Measurements from ENCODE around the gene BMPR1A. TPM values are rescaled to one million over a fixed set of nuclear protein-coding genes. Genes with fewer than 3 reads are reported as not detected.

The BMPR1A gene
- total and polyA plus RNA-seq, 2 of the 13 experiments (the other 11 are each of a cell fraction or from before 2014, with no cell fraction given) = 17.8 to 44.2 TPM

DNA sequence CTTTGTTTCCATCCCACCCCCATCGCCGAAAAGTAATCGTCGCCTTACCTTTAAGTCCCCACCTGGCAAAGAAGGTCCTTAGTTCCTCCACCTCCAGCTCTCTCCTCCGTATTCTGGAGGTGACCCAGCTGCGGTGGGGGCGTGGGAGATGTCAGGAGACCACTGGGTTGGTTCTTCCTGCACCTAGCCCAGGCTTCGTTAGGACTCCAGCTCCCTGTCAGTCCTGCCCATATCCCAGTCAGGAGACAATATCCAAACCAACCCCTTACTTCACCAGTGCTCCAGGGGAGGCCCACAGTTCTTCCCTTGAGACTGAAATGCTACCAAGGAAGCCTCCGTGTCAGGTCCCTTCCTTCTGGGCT, 212.6 kb downstream of the BMPR1A start (continued):
- TF ChIP-seq, protein P1, sequence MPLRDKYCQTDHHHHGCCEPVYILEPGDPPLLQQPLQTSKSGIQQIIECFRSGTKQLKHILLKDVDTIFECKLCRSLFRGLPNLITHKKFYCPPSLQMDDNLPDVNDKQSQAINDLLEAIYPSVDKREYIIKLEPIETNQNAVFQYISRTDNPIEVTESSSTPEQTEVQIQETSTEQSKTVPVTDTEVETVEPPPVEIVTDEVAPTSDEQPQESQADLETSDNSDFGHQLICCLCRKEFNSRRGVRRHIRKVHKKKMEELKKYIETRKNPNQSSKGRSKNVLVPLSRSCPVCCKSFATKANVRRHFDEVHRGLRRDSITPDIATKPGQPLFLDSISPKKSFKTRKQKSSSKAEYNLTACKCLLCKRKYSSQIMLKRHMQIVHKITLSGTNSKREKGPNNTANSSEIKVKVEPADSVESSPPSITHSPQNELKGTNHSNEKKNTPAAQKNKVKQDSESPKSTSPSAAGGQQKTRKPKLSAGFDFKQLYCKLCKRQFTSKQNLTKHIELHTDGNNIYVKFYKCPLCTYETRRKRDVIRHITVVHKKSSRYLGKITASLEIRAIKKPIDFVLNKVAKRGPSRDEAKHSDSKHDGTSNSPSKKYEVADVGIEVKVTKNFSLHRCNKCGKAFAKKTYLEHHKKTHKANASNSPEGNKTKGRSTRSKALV (CRISPR knock-in tag; IDR thresholded peaks at IDR 0.05) = no peak
- TF ChIP-seq, protein P2, sequence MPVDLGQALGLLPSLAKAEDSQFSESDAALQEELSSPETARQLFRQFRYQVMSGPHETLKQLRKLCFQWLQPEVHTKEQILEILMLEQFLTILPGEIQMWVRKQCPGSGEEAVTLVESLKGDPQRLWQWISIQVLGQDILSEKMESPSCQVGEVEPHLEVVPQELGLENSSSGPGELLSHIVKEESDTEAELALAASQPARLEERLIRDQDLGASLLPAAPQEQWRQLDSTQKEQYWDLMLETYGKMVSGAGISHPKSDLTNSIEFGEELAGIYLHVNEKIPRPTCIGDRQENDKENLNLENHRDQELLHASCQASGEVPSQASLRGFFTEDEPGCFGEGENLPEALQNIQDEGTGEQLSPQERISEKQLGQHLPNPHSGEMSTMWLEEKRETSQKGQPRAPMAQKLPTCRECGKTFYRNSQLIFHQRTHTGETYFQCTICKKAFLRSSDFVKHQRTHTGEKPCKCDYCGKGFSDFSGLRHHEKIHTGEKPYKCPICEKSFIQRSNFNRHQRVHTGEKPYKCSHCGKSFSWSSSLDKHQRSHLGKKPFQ (CRISPR knock-in tag; IDR thresholded peaks at IDR 0.05; ENCODE audit: insufficient replicate concordance) = no peak
- TF ChIP-seq TOE1 (CRISPR knock-in tag; IDR thresholded peaks at IDR 0.05) (no peak), RFX1 (IDR thresholded peaks at IDR 0.05) (no peak), GZF1 (CRISPR knock-in tag; IDR thresholded peaks at IDR 0.05) (no peak), ZNF17 (CRISPR knock-in tag; IDR thresholded peaks at IDR 0.05) (no peak), TARDBP (CRISPR knock-in tag; IDR thresholded peaks at IDR 0.05) (no peak)
- TF ChIP-seq, protein P3, sequence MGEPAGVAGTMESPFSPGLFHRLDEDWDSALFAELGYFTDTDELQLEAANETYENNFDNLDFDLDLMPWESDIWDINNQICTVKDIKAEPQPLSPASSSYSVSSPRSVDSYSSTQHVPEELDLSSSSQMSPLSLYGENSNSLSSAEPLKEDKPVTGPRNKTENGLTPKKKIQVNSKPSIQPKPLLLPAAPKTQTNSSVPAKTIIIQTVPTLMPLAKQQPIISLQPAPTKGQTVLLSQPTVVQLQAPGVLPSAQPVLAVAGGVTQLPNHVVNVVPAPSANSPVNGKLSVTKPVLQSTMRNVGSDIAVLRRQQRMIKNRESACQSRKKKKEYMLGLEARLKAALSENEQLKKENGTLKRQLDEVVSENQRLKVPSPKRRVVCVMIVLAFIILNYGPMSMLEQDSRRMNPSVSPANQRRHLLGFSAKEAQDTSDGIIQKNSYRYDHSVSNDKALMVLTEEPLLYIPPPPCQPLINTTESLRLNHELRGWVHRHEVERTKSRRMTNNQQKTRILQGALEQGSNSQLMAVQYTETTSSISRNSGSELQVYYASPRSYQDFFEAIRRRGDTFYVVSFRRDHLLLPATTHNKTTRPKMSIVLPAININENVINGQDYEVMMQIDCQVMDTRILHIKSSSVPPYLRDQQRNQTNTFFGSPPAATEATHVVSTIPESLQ (CRISPR knock-in tag; conservative IDR thresholded peaks at IDR 0.05) = no peak

Data from HepG2 (cell line).